ENCODE results near the gene CTSO.

DNA sequence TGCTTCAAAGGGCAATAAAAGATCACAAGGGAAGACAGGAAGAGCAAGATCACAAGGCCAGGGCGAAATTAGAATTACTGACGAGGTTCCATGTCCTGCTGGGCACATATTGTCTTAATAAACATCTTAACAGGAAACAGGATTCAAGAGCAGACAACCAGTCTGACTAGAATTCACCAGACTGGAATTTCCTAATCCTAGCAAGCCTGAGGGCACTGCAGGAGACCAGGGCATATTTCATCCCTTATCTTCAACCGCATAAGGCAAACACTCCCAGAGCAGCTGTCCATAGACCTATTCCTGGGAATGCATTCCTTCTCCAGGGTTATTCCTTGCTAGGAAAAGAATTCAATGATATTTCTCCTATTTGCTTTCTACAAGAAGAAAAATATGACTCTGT, 62.6 kb downstream of the CTSO start:
- TF ChIP-seq, protein P1, sequence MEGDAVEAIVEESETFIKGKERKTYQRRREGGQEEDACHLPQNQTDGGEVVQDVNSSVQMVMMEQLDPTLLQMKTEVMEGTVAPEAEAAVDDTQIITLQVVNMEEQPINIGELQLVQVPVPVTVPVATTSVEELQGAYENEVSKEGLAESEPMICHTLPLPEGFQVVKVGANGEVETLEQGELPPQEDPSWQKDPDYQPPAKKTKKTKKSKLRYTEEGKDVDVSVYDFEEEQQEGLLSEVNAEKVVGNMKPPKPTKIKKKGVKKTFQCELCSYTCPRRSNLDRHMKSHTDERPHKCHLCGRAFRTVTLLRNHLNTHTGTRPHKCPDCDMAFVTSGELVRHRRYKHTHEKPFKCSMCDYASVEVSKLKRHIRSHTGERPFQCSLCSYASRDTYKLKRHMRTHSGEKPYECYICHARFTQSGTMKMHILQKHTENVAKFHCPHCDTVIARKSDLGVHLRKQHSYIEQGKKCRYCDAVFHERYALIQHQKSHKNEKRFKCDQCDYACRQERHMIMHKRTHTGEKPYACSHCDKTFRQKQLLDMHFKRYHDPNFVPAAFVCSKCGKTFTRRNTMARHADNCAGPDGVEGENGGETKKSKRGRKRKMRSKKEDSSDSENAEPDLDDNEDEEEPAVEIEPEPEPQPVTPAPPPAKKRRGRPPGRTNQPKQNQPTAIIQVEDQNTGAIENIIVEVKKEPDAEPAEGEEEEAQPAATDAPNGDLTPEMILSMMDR (IDR thresholded peaks at IDR 0.05; ENCODE audit: extremely low read depth in 1 of 2, insufficient read depth in 1 of 2, low read depth in 1 of 2, low read length in 2 of 2), result no peak
- TF ChIP-seq EZH2 (IDR thresholded peaks at IDR 0.05; ENCODE audit: borderline replicate concordance, low read depth, low read length, severe bottlenecking) (no peak), JUN (IDR thresholded peaks at IDR 0.05; ENCODE audit: borderline replicate concordance, insufficient read depth, insufficient read length, low read depth) (no peak), FOS (IDR thresholded peaks at IDR 0.05; ENCODE audit: borderline replicate concordance, insufficient read depth, low read length) (no peak)

Data from endothelial cell of umbilical vein (primary cell).